GM19455 (cell line): ENCODE measurements around the gene LAMB3.
A peak's percentile ranks its signal among the peaks of the same experiment; 100 is the strongest.
"Not testable (repeated sequence)": the region's sequence is repeated elsewhere in the genome, so short reads cannot be mapped to it uniquely, and the experiment has no call there.

ENCODE experiments used
- ATAC-seq: cut with Tn5 transposase; IDR thresholded peaks from one replicate; pipeline ENCODE4 v1.9.1; 2021; ENCODE audit not compliant: unreplicated experiment

The LAMB3 gene

DNA sequence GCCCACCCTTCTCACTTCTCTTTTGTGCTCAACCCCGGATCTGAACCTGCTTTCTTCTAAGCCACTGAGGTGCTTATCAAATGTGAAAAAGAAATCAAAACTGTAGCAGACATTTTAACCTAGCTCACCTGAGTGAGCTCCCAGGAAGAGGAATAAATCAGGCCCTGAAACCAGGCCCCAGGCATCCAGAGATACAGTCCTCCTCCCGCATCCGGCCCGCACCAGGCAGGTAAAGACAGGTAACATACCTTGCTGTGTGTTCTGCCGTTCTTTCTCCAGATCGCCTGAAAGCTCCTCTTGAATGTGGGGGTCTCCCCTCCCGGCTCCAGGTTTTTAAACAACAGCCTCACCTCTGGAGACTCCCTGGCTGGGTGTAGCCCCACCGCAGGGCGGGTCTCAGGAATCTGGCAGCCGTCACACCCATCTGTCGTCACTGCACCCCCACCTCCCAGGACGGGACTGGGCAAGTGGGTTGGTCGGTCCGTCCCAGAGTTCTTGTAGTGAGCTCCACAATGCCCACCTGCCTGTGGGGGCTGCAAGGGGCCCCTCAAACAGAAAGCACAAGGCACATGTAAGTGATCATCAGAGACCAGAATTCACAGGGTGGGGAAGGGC is at the start of gene LAMB3:
Gene LAMB3, minus strand, starts transcription at position 305 of the 615 bp plus-strand sequence. CDS start 1,481 bp downstream, outside the sequence.
- no peak for ATAC-seq

DNA sequence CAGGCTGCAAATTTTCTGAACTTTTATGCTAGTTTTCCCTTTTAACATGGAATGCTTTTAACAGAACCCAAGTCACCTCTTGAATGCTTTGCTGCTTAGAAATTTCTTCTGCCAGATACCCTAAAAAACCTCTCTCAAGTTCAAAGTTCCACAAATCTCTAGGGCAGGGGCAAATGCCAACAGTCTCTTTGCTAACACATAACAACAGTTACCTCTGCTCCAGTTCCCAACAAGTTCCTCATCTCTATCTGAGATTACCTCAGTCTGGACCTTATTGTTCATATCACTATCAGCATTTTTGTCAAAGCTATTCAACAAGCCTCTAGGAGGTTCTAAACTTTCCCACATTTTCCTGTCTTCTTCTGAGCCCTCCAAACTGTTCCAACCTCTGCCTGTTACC is 48.5 kb upstream of the LAMB3 start:
- not testable (repeated sequence) for ATAC-seq

DNA sequence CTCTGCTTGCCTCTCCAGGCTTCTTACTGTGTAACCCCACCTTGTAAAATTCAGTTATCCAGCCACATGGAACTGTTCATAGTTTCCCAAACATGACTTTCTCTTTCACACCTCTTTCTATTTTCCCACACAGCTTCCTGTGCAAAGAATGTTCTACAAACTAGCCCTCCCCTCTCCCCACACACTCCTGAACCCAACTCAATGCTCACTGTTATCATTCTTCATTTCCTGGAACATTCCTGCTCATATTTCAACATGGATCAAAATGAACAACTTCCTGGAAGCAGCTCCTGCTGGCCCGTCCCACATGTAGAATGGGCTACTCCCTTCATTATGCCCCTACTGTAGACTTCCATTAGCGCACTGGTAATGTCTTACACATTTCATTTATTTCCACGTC is 44.9 kb upstream of the LAMB3 start:
- ATAC-seq, result no peak

DNA sequence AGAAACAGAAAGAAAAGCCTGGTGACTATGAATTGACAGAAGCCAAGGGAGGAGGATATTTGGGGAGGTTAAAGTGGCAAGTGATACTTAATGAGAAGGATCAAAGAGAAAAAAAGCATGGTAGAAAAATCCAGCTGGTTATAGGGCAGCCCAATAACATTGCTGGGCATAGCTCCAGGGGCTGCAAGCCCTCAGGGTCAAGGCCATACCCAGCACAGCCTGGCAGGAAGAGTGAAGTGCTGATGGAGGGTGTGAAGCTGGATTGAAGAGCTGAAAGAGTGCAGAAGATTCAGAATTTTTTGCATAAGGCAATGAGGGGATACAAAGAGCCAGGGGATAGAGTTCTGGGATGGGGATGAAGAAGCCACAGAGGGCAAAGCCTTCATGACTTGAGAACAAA is 44.4 kb upstream of the LAMB3 start:
- ATAC-seq, result no peak

DNA sequence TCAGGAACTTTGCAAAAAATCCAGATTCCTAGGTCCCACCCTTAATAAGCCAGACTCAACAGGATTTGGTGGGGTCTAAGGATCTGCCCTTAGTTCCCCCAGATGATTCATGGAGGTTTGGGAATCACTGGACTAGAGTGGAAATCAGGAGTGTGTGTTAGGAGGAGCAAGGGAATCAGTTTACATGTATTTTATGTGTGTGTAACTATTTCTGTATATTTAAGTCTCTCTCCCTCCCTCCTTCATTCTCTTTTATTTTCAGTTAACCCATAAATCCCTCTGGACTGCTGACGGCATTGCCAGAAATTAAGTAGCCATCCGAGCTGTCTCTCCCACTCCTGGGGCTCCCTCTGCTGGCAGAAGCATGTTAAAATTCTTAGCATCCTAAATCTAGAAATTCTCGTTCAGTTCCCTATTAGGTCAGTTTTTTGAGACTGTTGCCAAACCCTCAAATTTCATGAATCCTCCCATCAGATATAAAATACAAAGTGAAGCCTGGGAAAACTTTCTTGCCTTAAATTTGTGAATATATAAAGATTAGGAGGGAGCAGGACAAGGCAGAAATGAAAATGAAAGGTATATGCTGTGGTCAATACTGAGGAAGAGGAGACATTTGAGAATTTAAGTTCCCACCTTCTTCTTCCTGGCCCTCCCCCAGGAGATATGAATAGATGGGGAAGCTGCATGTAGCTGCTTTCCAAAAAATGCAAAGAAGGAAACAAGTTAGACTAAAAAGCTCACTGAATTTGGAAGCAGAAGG is 40.7 kb upstream of the LAMB3 start:
- peak; percentile 76 for ATAC-seq

DNA sequence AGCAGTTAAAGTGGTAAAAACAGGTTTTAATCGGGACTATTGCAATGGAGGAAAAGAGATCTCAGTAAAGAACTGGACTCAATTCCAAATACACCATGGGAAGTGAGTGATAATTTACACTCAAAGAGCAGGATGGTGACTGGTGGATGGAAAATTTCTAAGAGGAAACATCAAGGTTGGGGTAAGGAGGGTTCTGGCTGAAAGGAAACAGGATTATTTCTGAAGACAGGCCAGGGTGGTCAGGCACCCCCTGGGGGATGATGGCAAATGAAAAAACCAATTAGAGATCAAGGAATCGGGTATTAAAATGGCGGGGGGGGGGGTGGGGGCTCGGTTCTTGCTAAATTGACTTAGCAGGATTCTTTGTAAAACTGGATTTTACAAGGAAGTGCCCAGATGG is 40.1 kb upstream of the LAMB3 start:
- ATAC-seq, result no peak

DNA sequence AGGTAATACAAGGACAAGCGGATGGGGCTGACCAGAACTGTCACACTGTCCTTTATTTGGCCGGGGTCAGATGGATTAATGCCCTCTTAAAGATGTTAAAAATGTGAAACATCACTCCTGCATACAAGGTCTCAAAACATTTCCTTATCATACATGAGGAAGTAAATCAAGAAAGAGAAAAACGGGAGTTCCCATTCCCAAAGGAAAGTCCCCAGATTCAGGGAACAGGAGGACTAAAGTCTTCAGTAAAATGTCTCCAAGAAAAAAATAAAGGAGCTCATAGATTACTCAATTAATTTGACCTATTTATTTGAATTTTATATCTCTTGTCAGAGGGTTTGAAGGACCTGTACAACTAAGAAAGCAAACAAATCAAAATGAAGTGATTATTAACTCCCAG is 39.0 kb upstream of the LAMB3 start:
- ATAC-seq, result no peak

DNA sequence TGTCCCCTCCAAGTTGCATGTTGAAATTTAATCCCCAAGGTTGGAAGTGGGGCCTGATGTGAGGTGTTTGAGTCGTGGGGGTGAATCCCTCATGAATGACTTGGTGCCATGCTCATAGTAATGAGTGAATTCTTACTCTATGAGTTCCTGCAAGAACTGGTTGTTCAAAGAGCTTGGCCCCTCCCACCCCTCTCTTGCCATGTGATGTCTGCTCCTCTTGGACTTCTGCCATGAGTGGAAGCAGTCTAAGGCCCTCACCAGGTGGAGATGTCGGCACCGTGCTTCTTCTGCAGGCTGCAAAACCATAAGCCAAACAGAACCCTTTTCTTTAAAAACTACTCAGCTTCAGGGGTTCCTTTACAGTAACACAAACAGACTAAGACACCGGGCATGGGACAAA is 37.3 kb upstream of the LAMB3 start:
- no peak for ATAC-seq

DNA sequence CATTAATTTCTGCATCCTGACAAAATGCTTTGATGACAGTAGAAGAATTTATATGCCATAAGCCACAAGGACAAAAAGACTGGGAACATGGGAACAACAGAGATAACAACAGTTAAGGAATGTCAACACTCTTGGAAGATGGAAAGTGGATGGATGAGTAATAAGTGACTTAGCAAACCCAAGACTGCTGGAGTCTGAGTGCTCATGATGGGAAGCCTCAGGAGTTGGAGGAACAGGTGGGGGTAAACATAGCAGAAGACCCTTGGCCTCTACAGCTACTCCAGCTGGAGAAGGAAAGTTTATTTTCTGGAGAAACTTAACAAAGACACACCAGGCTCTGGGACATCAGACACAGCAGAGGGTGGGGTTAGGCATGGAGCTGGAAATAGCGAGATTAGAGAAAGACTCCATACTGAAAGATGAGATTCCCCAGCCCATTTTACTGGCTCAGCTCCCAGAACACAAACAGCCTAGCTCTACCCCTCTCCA is 36.6 kb upstream of the LAMB3 start:
- no peak for ATAC-seq

DNA sequence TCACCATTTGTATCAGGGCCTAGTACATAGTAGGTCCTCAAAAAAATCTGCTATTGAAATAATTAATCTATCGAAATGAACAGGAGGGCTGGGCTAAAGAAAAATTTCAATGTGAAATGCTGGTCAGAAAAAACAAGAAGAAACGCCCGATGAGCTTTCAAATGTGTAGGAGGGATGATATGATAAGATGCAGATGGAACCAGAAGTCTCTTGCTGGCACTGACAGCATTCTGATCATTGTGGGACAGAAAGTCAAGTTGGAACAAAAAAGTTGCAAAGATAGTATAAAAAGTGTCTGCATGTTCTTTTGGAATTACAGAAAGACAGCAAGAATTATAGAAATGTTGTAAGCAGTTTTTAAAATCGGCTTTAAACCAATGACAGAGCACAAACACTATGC is 34.1 kb upstream of the LAMB3 start:
- ATAC-seq, result no peak

DNA sequence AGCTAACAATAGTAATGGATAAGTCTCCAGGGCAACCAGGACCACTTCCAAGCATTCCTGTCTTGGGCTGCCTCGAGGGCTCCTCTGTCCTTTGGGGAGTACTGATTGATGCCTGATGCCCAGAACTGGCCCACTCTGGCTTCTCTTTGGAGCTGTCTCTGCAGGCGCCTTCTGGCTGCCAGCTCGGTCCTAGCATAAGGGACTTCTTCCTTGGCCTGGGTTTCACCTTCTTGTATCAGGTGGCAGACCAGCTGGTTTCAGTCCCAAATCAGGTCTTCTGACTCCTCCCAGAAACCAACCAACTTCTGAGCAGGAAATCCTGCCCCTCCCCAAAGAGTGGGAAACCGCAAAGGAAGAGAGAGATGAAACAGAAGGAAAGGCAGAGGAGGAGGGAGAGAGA is 33.6 kb upstream of the LAMB3 start:
- no peak for ATAC-seq

DNA sequence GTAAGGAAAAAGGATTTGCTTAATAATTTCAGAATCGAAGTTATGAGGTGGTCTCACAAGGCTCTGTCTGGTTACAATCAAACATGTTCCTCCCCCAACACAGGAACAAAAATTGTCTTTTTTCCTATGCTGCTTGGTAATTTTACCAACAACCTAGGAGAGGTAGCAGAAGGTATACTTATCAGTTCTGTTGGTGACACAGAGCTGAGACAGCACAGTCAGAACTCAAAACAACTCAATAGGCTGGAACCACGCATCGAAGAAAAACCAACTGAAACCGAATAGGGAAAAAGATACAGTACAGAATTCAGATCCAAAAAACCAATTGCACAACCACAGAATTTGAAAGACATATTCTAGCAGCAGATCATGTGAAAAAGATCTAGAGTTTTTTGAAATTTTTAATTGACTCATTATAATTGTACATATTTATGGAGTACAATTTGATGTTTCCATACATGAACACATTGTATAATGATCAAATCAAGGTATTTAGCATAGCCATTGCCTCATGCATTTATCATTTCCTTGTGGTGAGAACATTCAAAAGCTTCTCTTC is 26.8 kb upstream of the LAMB3 start:
- ATAC-seq, result no peak

DNA sequence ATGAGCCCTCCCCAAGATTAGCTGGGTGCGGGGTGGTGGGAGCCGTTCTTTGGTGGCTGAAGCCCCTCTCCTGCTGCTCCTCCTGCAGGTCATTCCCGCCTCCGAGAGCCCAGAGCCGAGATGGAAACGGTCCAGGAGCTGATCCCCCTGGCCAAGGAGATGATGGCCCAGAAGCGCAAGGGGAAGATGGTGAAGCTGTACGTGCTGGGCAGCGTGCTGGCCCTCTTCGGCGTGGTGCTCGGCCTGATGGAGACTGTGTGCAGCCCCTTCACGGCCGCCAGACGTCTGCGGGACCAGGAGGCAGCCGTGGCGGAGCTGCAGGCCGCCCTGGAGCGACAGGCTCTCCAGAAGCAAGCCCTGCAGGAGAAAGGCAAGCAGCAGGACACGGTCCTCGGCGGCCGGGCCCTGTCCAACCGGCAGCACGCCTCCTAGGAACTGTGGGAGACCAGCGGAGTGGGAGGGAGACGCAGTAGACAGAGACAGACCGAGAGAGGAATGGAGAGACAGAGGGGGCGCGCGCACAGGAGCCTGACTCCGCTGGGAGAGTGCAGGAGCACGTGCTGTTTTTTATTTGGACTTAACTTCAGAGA is 23.4 kb upstream of the LAMB3 start:
- ATAC-seq, result no peak

DNA sequence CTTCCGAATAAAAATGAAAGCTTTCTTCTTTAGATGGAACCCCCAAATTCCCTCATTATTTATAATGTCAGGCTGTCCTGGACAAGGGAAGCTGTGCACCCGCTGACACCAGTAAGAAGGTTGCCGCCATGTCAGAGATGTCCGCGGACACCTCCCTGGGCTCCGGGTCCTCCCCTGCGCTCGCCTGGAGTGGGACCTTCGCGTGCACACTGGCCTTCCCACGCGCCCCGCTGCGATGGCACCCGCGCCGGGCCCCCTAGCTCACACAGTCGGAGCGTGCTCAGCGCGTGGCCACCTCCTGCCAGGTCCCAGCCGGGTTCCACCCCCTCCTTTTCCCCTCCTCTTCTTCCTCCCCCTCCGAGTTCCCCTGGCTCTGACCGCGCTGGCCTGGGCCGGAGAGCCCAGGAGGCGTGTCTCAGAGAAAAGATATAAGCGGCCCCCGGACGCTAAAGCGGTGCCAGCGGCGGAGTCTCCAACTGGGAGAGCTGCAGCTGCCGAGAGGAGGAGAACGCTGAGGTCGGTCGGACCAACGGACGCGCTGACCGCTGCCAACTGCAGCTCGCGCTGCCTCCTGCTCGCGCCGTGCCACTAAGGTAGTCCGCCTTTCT is 22.8 kb upstream of the LAMB3 start, which contains the start of gene G0S2:
Gene G0S2, plus strand, starts transcription at position 456 of the 608 bp plus-strand sequence. CDS start 273 bp downstream, outside the sequence.
- ATAC-seq, result no peak

DNA sequence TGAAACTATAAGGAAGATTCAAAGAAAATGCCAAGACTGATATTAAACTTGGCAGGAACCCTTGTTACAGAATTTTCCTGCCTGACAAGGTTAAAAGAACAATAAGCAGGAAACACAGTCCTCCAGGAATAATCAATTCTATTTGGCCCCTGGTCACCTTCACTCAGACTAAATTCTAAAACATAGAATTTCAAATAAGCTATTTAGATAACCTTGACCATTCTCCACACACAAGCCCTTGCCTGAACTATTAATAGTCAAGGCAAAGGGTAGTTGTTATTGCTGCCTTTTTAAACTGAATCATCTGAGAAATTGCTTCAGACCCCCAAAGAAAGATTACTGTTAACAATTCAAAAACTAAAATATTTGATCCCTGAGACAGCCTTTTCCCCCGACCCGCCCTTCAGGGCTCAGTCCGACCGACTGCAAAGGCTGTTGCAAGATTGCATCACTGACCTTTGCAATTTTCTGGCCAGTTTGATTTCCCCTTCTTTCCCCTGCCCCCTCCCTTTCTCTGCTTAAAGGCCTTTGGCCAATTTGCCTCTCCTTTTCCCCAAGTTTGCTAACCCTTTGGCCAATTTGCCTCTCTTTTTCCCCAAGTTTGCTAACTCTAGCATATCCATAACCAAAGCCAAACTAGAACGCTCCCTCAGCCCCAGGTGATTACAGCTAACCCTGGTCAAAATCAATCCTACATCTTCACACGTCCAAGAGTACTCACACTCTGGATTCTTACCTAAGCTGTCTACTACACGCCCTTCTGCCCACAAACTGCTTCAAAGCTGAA is 21.6 kb upstream of the LAMB3 start:
- ATAC-seq, result no peak

DNA sequence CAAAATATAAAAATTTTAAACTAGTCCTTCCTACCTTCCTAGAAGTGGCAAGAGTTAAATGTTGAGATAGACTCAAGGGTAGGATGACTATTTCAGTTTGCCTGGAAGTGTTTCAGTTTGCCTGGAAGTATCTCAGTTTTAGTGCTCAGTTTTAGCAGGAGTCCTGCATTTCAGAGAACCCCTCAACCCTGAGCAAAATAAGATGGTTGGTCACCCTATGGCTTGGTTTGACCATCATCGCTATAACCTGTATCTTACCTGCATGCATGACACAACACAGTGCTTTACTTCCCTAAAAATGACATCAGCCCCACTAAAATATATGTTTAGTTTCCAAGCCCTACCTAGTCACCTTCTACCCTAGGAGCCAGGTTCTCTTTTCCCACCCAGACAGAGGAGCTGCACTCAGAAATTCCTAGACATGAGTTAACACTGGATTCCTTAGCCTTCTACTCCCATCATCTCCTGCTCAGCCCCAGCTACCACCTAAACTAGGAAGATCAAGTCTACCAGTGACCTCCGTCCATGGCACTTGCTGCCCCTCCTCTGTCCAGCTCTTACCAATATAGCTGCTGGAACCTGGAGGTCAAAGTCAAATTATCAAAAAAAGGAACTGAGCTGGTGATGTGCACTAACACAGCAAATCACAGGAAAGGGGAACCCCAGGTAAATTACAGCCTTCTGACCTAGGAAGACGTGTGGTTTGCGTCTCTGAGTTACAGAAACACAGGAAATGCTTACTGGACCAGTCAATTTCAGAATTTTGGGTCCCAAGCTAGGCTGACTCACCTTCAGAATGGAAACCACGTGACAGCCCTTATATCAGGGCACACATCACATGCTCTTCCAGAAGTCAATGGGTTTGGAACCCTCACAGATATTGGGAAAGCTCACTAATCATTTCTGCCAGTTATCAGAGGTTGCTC is 20.7 kb upstream of the LAMB3 start:
- ATAC-seq, result peak; percentile 90

DNA sequence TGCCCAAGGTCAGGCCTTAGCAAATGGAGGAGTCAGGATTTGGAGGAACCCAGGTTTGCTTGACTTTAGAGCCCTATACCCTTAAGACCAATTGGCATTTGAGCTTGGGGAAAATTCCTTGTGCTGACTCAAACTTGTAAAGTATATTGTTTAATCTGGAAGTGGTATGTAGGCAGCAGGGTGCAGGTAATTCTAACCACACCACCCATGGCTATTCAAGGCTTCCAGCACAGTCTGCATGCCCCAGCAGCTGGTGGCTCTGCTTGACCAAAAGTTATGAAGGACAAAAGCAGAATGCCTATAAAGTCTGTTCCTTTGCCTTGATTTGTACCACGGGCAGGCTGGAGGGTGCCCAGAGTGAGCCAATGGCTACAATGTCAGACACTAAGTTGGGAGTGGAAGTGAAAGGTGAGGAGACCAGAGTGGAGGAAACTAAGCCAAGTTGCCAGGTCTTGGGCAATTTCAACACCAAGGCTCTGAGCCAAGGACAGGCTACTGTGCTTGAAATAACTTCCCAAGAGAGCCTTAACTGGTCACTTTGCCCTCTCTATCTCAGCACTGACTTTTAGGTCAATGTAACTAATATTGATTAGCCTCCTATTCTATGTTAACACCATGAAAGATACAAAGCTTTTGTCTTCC is 18.3 kb upstream of the LAMB3 start:
- no peak for ATAC-seq

DNA sequence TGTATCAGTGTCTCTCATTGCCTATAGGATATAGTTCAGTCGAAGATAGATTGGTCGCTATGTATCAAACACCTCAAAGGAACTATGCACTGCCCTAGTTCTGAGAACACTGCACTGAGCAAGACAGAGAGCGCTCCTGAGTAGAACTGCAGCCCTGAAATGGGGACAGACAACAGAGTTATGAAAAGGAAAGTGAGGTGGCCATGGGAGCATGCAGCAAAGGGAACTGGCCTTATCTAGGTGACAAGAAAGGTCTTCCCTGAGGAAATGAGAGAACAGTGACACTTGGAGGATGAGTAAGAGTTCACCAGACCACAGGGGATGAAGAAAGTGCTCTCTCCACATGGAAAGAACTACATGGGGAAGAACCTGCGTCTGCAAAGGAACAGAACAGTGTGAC is 15.5 kb upstream of the LAMB3 start:
- ATAC-seq, result no peak

DNA sequence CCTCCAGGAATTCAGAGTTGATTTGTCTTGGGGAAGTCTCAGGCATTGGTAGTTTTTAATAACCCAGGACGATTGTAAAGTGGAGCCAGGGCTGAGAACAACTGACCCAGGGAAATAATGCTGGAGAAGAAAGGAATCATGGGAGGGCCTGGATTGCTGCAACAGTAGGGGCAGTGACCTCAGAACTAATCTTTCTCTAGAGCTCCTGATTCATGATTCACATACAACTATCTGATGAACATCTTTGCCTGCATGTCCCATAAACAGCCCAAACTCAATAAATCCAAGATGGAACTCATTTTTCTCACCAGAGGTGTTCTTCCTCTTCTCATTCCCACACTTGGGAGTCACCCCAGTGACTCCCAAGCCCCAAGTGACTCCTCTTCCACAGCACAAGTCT is 14.9 kb upstream of the LAMB3 start:
- no peak for ATAC-seq
